ENCODE data around the gene GMNC.
A peak's percentile ranks its signal among the peaks of the same experiment; 100 is the strongest.

- TF ChIP-seq EP300 (IDR thresholded peaks at IDR 0.05) = no peak
- TF ChIP-seq POLR2A (IDR thresholded peaks at IDR 0.05) = peak in 2 of 4 donors; percentile 48 to 49
- TF ChIP-seq CTCF (IDR thresholded peaks at IDR 0.05) = no peak
- peak in 1 of 2 donors; percentile 63 for TF ChIP-seq POLR2AphosphoS5 (IDR thresholded peaks at IDR 0.05)
Measured at GRCh38 chr3:190862209-190863118, at the start of gene GMNC.

All from upper lobe of left lung (tissue), 4 donors.